ENCODE measurements around the gene EPO.

EPO gene

GRCh38 chr7:100682228-100682741 is 38.0 kb upstream of the EPO start:
- Histone ChIP-seq H3K27me3 (ENCODE audit: insufficient read depth, poor library complexity, severe bottlenecking) (no peaks in the 10 kb centered on the region), H3K4me3 (replicated peaks; ENCODE audit: insufficient read depth, low read length) (no peak overlapping the region), H3K27ac (replicated peaks) (no peak overlapping the region)
- DNase-seq (ENCODE audit: low read depth in 1 of 2, low spot score in 1 of 2), result no peak
- TF ChIP-seq GABPA (IDR thresholded peaks at IDR 0.05; ENCODE audit: low read depth) (no peak), REST (IDR thresholded peaks at IDR 0.05; ENCODE audit: insufficient replicate concordance, low read depth) (no peak), SPI1 (IDR thresholded peaks at IDR 0.05; ENCODE audit: borderline replicate concordance, low read depth) (no peak), POLR2AphosphoS5 (IDR thresholded peaks at IDR 0.05; ENCODE audit: low read depth) (no peak), CTCF (IDR thresholded peaks at IDR 0.05; ENCODE audit: insufficient read depth, low read length) (no peak)

GRCh38 chr7:100682991-100683658 is 37.1 kb upstream of the EPO start:
- H3K27me3 ChIP-seq (ENCODE audit: insufficient read depth, poor library complexity, severe bottlenecking), result no peaks in the 10 kb centered on the region
- H3K27ac ChIP-seq (replicated peaks), result no peak overlapping the region
- TF ChIP-seq CTCF (IDR thresholded peaks at IDR 0.05; ENCODE audit: insufficient read depth, low read length) (no peak), SPI1 (IDR thresholded peaks at IDR 0.05; ENCODE audit: borderline replicate concordance, low read depth) (no peak), POLR2AphosphoS5 (IDR thresholded peaks at IDR 0.05; ENCODE audit: low read depth) (no peak), REST (IDR thresholded peaks at IDR 0.05; ENCODE audit: insufficient replicate concordance, low read depth) (no peak), GABPA (IDR thresholded peaks at IDR 0.05; ENCODE audit: low read depth) (no peak)
- H3K4me3 ChIP-seq (replicated peaks; ENCODE audit: insufficient read depth, low read length), result no peak overlapping the region
- DNase-seq (ENCODE audit: low read depth in 1 of 2, low spot score in 1 of 2), result no peak

- no peaks in the 10 kb centered on the region for H3K27me3 ChIP-seq (ENCODE audit: insufficient read depth, poor library complexity, severe bottlenecking)
- H3K27ac ChIP-seq (replicated peaks), result no peak overlapping the region
- no peak for DNase-seq (ENCODE audit: low read depth in 1 of 2, low spot score in 1 of 2)
- H3K4me3 ChIP-seq (replicated peaks; ENCODE audit: insufficient read depth, low read length), result no peak overlapping the region
- no peak for TF ChIP-seq SPI1 (IDR thresholded peaks at IDR 0.05; ENCODE audit: borderline replicate concordance, low read depth)
- no peak for TF ChIP-seq POLR2AphosphoS5 (IDR thresholded peaks at IDR 0.05; ENCODE audit: low read depth)
- TF ChIP-seq GABPA (IDR thresholded peaks at IDR 0.05; ENCODE audit: low read depth), result no peak
- no peak for TF ChIP-seq CTCF (IDR thresholded peaks at IDR 0.05; ENCODE audit: insufficient read depth, low read length)
- TF ChIP-seq REST (IDR thresholded peaks at IDR 0.05; ENCODE audit: insufficient replicate concordance, low read depth), result no peak
These were observed 36.4 kb upstream of the EPO start for GRCh38 chr7:100683659-100684533.
